Choroid plexus epithelial cell (primary cell): ENCODE results near the gene PUSL1.

Source experiments
- DNase-seq: peaks from one replicate; pipeline ENCODE4 v3.0.0-alpha.2; 2010; ENCODE audit warnings: low read depth
- H3K4me3 ChIP-seq: 2 replicates; pipeline ENCODE4 v1.5.1; 2011; ENCODE audit warnings: low read depth, mild to moderate bottlenecking, control low read depth, low read length, moderate library complexity
- CTCF ChIP-seq: conservative IDR thresholded peaks from 2 replicates; pipeline ENCODE4 v1.5.1; 2011; ENCODE audit warnings: low read depth, mild to moderate bottlenecking, control low read depth, inconsistent platforms, low read length, moderate library complexity

Gene PUSL1

GRCh38 chr1:1358433-1359271 is 50.3 kb downstream of the PUSL1 start, which contains the start of gene MXRA8:
MXRA8 (minus strand) TSS chr1:1358555; CDS start chr1:1358504, 51 bp downstream.
- peak within 1 kb of the TSS; percentile 62 for H3K4me3 ChIP-seq
- TF ChIP-seq CTCF, result no peak
- peak; percentile 68 for DNase-seq

GRCh38 chr1:1359308-1359663 is 50.9 kb downstream of the PUSL1 start:
- peak overlapping the region; percentile 62 for H3K4me3 ChIP-seq

GRCh38 chr1:1359664-1360468 is 51.5 kb downstream of the PUSL1 start:
- peak; percentile 39 for DNase-seq
- no peak overlapping the region for H3K4me3 ChIP-seq
- no peak for TF ChIP-seq CTCF

More at GRCh38 chr1:1359308-1359663, 50.9 kb downstream of the PUSL1 start:
- peak; percentile 83 for DNase-seq
- no peak for TF ChIP-seq CTCF

- peak; percentile 86 for DNase-seq
- H3K4me3 ChIP-seq, result no peak overlapping the region
- no peak for TF ChIP-seq CTCF
These were observed 52.2 kb downstream of the PUSL1 start for GRCh38 chr1:1360506-1361169.
